Measurements from ENCODE around the gene SLC25A4. TPM values are rescaled to one million over a fixed set of nuclear protein-coding genes. Genes with fewer than 3 reads are reported as not detected.
A peak's percentile ranks its signal among the peaks of the same experiment; 100 is the strongest.
"Not testable (repeated sequence)": the region's sequence is repeated elsewhere in the genome, so short reads cannot be mapped to it uniquely, and the experiment has no call there.

Gene SLC25A4
- total RNA-seq, 2 donors from 2014 or later, result 61.2 to 70.4 TPM

DNA sequence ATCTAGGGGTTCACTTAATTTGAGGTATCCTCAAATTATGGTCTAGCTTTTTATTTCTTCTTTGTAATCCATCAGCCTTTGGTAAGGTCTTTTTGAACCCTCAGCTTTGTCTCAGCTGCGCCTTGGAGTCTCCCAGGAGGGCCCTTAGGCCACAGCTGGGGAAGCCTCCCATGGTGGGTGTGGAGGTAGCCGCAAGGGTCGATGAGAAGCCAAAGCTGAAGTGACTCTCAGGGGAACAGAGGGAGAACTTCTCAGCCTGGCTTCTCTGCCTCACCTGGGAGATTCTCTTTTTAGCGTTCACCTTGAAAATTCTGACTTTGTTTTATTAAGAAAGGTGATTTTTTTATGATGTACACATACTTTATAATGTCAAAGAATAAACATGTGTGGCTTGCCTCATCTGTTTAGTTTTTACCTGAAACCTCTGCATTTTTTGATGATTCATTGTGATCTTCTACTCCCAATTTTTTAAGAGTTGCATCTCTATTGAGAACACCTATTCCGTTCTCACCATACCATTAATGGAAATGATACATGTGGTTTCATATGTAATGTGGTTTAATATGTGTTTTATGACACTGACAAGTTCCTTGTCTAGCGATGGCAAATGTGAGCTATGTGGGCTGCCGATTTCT is 25.6 kb upstream of the SLC25A4 start:
- intact Hi-C loops (cut with DNase I), result no loop called here
- DNase-seq (ENCODE audit: low spot score), result no peak

DNA sequence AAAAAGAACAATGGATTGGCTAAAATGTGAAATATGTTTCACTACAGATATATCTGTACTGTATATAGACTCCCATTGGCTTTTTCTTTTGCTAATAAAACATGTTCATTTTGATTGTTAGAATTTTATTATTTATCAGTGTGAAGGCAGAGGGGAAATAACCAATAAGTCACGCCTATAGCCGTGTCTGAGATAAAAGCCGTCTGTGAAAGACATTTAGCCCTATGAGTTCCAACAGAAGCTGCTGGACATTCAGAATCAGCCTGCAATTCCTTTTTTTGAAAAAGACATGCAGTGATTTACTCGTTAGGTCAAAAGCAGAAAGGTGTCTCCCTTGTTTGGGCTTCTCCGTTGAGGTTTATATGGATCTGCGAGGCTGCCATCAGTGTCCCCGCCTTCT is 24.2 kb upstream of the SLC25A4 start:
- DNase-seq (ENCODE audit: low spot score), result no peak
- intact Hi-C loops (cut with DNase I), result no loop called here

DNA sequence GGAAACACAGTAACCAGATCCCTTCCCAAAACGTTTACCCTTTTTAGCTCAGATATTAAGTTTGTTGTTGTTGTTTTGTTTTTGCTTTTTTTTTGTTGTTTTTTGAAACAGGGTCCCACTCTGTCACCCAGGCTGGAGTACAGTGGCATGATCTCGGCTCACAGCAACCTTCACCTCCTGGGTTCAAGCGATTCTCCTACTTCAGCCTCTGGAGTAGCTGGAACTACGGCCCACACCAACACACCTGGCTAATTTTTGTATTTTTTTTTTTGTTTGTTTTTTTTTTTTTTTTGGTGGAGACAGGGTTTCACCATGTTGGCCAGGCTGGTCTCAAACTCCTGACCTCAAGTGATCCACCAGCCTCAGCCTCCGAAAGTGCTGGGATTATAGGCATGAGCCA is 23.6 kb upstream of the SLC25A4 start:
- intact Hi-C loops (cut with DNase I); DNase-seq (ENCODE audit: low spot score): not testable (repeated sequence)

DNA sequence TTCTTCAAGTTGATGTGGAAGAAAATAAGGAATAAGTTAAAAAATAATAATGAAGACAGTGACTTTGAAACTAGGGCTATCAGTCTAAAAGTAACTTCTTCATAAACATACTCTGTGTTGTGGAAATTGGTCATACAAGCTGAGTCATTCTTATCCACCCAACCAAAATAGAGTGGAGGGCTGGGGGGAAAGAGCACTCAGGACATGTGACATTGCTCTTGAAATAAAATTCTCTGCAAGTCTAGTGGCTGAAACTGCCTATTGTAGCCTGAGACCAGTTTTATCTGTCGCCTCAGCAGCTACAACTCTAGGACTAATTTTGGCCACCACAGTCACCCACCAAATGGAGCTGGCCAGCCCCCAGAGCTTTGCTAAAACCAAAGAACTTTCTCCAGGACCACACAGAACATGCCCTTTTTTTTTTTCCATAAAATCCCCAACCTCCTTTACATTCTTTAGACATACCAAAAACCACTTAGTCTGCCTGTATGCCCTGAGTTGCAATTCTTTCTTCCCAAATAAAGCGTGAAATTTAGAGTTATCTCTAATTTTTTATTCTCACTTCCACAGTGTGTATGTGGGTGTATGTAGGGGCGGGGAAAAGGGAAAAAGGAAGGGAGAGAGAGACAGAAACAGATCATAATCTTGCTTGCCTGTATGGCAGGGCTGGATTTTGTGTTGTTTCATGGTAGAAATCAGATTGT is 23.0 kb upstream of the SLC25A4 start:
- DNase-seq (ENCODE audit: low spot score), result no peak
- intact Hi-C loops (cut with DNase I), result no loop called here

DNA sequence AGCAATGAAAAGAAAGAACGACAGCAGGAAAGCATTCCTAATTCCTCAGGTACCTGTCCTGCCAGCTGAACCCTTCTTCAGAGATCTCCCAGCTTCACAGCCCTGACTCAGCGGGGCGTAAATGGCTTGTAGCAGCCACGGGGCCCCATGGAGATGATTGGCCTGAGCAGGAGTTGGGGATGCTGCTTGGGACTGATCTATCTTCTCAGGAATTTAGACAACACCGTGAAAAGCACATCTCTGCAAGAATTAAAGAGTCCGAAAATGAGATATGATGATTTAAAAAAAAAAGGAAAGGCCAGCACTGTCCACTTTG is 22.5 kb upstream of the SLC25A4 start:
- no peak for DNase-seq (ENCODE audit: low spot score)
- intact Hi-C loops (cut with DNase I), result no loop called here

DNA sequence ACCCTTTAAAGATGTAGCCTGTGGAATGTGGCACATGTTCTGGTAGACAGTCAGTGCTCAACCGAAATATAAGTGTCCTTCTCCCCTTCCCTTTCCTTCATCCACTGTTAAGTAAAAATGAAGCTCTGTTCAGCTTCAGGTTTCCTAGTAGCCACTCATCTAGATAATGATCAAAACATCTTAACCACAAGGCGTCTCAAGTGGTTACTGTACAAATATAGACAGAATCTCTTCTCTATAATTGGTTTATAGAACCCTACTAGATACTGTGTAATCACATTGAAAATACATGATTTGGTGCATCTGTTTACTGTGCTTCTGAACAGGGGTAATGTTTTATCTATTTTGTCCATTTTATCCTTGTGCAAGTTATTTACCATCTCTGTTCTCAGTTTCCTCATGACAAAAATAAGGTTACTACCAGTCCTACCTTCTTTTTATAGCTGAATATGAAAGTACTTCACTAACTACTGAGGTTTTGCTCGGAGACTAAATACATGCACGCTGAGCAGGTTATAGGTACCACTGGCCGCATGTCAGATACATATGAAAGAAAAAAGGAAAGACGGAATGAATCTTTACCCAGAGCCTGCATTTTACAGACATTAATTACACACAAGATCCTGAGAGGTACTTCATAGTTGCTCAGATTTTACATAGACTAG is 20.3 kb upstream of the SLC25A4 start:
- intact Hi-C loops (cut with DNase I), result no loop called here
- DNase-seq (ENCODE audit: low spot score), result no peak

DNA sequence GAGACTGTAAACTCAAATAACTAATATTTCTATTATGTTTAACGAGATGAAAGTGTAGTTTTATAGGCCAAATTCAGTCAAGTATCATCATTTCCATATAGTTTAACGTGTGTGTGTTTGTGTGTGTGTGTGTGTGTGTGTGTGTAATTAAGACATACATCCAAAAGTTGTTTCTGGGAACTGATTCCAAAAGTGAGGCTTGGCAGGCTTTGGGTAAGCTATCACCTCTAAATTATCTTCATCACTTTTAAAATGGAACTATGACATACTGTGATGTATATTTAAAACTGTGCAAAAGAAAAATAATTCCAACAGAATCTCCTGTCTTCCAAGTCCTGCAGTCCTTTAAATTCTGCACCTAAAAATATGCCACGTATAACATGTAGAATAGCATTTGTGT is 19.1 kb upstream of the SLC25A4 start:
- intact Hi-C loops (cut with DNase I), result no loop called here
- no peak for DNase-seq (ENCODE audit: low spot score)

DNA sequence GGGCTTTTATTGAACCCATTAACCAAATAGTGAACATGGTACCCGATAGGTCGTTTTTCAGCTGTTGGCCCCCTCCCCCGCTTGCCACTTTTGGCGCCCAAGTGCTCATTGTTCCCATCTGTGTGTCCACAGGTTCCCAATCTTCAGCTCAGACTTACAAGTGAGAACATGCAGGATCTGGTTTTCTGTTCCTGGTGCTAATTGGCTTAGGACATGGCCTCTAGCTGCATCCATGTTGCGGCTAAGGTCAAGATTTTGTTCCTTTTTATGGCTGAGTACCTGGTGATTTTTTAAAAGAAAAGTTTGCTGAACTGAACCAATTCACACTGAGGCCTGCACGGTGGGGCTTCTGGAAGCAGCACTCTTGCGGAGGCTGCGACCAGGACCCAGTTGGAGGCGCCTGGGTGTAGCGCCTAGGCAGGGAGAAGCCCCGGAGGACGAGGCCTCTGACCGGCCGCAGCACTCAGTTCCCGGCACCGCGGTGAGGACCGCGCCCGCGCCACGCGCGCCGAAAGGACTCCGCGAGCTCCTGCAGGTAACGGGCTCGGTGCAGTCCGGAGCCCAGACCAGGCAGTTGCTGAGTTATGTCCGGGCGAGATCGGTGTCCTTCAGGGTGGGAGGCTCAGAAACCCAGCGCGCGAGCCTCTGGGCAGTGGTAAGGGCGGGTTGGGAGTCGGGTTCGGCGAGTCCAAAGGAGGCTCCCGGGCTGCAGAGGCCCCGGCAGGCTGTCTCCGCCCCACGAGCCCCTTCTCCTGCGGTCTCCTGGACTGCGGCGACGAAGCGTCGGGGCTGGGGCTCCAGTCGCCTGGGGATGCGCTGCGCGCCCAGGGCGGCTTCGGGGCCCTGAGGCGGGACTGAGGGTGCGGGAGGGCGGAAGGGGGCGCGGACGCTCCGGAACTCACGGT is 15.8 kb upstream of the SLC25A4 start:
- peak; percentile 82 for DNase-seq (ENCODE audit: low spot score)
- intact Hi-C loops (cut with DNase I), result no loop called here

DNA sequence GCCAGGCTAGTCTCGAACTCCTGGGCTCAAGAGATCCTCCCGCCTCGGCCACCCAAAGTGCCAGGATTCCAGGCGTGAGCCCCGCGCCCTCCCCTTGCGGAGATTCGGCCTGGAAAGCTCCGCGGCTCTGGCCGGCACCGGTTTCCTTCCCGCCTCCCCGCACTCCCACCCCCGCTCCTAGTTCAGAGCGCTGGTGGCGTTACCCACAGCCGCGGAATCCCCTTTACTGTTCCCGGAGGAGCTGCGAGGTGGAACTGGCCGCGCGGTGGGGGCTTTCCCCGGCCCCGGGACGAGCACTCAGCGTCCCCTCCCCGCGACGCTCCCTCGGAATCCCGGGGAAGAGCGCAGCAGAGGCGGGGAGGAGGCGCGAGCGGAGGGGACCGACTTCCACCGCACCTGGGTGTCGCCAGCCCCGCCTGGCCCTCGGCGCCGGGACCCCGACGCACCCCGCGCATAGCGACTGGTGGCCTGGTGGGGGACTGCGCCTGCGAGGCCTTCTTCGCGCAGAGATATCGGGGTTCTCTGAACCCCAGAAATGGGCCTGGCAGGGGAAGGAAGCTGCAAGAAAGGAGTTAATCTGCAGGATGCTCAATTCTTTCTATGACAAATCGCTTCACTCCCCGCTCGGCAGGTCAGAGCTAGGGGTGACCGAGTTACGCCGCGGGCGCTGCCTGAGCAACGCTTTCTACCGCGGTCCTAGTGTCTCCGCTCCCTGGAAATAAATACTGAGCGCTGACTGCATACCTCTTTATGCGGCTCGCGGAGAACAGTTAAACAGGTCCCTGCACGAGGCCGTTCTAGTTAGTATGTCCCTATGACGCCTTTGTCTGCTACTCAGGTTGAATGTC is 14.6 kb upstream of the SLC25A4 start:
- intact Hi-C loops (cut with DNase I), result no loop called here

DNA sequence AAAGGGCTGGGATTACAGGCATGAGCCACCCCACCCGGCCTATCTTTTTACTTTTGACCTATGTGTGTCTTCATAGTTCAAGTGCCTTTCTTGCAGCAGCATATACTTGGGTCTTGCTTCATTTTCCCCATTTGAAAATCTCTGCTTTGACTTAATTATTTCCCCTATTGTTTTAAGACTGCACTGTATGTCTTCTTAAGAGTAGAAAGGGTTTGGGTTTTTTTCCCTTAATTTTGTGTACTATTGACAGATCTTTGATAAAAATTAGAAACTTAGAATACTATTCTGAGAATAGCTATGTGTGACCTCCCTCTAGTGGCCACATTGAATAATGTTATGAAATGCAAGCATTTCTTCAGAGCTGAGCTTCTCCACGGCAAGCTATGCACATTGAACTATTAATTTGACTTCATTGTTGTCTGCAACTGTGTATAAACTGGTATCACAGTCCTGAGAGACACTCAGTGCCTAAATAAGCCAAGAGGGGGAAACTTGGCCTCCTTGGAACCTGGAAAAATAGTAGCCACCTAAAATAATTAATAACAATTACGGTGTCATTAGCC is 8.7 kb upstream of the SLC25A4 start:
- intact Hi-C loops (cut with DNase I), result loop anchor here in 1 of 2 donors (5.0 kb wide), 1 partner anchor 92 kb away; no protein-coding TSS in a partner anchor
- no peak for DNase-seq (ENCODE audit: low spot score)

More for the DNA sequence above, 14.6 kb upstream of the SLC25A4 start:
- DNase-seq (ENCODE audit: low spot score), result peak; percentile 81

DNA sequence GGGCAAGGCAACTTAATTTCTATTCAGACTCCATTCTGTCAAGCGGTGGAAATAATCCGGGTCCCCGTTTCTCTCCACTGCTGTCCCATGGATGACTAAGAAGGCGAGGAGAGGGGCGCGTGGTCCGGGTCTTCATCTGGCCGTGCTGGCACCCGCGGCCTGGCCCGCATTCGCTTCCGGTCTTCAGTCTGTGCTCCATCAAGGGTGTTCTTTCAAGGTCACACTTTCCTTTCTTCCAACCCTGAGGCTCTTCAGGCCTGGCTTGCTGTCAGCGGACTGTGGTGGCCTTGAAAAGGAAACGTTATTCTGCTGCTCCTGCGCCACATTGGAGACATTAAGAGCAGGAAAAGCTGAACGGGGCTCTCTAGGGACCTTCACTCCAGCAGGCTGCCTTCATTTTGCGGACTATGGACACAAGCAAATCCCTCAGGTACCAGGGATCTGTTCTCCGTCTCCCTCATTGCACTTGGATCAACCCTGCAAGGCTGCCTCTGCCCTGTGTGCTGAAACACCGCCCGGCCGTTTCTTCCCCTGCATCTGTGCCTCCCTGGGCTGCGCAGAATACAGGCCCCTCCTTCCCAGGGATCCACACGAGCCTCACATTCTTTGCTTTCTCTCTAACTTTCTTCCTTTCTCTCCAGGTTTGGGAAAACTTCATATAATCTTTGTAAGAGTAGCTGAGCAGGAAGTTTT is 5.7 kb upstream of the SLC25A4 start:
- intact Hi-C loops (cut with DNase I), result no loop called here
- no peak for DNase-seq (ENCODE audit: low spot score)

DNA sequence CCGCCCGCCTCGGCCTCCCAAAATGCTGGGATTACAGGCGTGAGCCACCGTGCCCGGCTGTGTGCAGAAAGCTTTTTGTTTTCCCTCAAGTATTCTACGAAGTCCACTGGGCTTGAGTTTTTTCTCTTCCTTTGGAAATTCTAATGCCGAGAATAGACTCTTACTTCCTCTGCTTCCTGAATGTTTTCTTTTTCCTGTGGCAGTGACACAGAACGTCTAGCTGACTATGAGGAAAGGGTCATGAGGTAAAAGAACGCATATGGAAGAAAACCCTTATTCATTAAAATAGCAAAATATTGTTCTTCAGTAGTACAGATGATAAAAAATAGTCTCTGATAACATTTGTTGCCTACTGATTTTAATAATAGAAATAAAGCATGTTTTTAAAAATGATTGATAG is 4.9 kb upstream of the SLC25A4 start:
- no peak for DNase-seq (ENCODE audit: low spot score)
- intact Hi-C loops (cut with DNase I), result no loop called here

DNA sequence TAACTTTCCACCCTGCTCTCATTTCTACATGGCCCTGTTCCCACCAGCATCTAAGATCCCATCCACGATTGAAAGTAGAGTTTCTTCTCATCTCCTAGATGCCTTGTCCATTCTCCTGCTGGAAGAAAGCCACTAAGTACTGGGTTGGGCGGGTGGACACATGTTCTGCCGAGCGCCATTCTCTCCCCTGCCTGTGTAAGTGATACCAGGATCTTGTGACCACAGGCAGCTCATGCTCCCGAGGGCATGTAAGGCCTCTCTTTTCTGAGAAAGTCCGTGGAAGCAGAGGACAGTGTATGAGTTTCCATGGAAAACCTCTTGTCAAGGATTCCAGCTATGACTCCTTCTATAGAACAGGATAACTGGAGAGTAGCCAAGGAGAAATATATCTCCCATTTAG is 3.3 kb upstream of the SLC25A4 start:
- intact Hi-C loops (cut with DNase I), result no loop called here
- no peak for DNase-seq (ENCODE audit: low spot score)

DNA sequence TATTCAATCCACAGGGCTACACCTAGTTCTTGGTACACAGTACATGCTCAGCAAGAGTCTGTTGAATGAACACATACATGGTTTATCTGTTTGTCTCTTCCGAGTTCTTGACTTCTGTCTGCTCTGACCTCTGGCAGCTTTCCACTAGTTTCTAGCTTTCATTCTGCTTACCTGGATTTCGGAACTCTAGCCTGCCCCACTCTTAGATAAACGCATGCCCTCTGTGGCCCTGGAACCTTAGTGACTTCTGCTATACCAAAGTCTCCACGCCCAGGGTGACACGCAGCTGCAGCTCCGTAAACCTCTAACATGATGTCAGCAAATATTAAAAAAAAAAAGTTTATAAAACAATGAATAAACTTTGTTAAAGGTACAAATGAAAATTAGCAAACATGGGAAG is 1.3 kb upstream of the SLC25A4 start:
- no peak for DNase-seq (ENCODE audit: low spot score)
- intact Hi-C loops (cut with DNase I), result no loop called here

DNA sequence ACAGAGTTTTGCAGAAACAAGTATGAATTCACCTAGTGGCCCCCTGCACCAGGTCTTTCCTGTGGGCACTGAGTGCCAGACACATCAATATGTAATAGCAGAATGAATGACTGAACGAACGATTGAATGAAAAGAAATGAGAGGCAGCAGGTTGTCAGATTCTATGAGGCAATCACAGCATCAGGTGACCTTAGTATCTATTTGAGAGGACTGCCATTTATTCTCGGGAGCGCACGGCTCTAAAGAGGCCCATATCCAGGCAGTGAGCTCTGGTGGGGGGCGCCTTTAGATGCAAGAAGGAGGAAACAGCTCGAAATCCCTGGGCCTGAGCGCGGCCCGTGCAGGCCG is 528 bp upstream of the SLC25A4 start:
- DNase-seq (ENCODE audit: low spot score), result no peak
- intact Hi-C loops (cut with DNase I), result no loop called here

DNA sequence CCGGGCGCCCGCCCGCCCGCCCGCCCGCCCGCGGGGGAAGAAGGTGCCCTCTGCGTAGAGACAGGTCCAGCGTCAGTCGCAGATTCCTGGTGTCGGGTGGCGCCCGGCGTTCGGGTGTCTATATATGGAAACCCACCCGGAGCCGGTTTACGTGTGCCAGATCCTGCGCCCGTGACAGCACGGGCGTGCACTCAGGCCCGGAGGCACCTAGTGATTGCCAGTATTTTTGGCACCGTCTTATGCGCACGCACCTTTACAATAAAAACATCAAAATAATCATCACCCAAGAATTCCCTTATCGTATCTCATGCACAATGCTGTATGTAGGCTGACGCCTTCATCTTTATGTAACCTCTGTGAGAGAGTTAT is 519 bp downstream of the SLC25A4 start:
- intact Hi-C loops (cut with DNase I), result no loop called here
- DNase-seq (ENCODE audit: low spot score), result no peak

DNA sequence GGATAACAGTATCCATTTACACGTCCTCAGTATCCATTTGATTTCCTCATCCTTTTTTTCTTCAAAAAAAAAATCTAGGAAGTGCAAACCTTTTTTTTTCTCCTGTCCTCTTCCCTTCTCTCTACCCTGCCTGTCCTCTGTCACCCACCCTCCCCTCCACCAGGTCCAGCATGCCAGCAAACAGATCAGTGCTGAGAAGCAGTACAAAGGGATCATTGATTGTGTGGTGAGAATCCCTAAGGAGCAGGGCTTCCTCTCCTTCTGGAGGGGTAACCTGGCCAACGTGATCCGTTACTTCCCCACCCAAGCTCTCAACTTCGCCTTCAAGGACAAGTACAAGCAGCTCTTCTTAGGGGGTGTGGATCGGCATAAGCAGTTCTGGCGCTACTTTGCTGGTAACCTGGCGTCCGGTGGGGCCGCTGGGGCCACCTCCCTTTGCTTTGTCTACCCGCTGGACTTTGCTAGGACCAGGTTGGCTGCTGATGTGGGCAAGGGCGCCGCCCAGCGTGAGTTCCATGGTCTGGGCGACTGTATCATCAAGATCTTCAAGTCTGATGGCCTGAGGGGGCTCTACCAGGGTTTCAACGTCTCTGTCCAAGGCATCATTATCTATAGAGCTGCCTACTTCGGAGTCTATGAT is 1.7 kb downstream of the SLC25A4 start:
- intact Hi-C loops (cut with DNase I), result no loop called here
- DNase-seq (ENCODE audit: low spot score), result no peak

DNA sequence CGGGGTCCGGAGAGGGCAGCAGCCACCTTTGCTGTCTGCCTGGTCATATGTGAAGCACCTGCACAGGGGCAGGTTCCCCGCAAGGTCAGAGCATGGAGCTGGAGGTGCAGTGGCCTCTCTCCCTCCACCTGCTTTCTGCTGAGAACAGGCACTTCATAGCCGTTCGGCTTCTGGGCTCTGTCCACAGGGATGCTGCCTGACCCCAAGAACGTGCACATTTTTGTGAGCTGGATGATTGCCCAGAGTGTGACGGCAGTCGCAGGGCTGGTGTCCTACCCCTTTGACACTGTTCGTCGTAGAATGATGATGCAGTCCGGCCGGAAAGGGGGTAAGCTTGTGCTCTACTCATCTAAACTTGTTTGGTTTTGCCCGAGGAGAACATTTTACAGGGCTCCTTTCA is 2.5 kb downstream of the SLC25A4 start:
- intact Hi-C loops (cut with DNase I), result no loop called here

More for the DNA sequence above, 2.5 kb downstream of the SLC25A4 start:
- DNase-seq (ENCODE audit: low spot score), result no peak
